Smooth muscle cell of the brain vasculature (primary cell): ENCODE measurements around the gene PCDHA6.
"Not testable (repeated sequence)": the region's sequence is repeated elsewhere in the genome, so short reads cannot be mapped to it uniquely, and the experiment has no call there.

Experiments
- DNase-seq: peaks from one replicate; pipeline ENCODE4 v3.0.0-alpha.2; 2012; ENCODE audit warnings: low read depth, low spot score

PCDHA6 gene

DNA sequence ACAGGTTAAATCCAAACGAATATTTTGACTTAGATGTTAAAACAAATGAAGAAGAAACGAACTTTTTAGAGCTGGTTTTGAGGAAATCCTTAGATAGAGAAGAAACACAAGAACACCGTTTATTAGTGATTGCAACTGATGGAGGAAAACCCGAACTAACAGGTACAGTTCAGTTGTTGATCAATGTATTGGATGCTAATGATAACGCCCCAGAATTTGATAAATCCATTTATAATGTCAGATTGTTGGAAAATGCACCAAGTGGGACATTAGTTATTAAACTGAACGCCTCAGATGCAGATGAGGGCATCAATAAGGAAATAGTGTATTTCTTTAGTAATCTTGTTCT lies 5.5 kb upstream of the PCDHA6 start:
- DNase-seq = no peak

DNA sequence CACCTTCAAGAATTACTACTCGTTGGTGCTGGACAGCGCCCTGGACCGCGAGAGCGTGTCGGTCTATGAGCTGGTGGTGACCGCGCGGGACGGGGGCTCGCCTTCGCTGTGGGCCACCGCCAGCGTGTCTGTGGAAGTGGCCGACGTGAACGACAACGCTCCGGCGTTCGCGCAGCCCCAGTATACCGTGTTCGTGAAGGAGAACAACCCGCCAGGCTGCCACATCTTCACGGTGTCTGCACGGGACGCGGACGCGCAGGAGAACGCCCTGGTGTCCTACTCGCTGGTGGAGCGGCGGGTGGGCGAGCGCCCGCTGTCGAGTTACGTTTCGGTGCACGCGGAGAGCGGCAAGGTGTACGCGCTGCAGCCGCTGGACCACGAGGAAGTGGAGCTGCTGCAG lies 4.8 kb upstream of the PCDHA6 start:
- not testable (repeated sequence) for DNase-seq

DNA sequence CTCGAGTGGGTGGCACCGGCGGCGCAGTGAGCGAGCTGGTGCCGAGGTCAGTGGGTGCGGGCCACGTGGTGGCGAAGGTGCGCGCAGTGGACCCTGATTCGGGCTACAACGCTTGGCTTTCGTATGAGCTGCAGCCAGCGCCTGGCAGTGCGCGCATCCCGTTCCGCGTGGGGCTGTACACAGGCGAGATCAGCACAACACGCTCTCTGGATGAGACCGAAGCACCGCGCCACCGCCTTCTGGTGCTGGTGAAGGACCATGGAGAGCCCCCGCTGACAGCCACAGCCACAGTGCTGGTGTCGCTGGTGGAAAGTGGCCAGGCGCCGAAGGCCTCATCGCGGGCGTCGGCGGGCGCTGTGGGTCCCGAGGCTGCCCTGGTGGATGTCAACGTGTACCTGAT lies 4.3 kb upstream of the PCDHA6 start:
- no peak for DNase-seq

DNA sequence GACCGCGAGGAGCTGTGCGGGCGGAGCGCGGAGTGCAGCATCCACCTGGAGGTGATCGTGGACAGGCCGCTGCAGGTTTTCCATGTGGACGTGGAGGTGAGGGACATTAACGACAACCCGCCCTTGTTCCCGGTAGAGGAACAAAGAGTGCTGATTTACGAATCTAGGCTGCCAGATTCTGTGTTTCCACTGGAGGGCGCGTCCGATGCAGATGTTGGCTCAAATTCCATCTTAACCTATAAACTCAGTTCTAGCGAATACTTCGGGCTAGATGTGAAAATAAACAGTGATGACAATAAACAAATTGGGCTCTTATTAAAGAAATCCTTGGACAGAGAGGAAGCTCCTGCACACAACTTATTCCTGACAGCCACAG lies 590 bp downstream of the PCDHA6 start:
- no peak for DNase-seq

DNA sequence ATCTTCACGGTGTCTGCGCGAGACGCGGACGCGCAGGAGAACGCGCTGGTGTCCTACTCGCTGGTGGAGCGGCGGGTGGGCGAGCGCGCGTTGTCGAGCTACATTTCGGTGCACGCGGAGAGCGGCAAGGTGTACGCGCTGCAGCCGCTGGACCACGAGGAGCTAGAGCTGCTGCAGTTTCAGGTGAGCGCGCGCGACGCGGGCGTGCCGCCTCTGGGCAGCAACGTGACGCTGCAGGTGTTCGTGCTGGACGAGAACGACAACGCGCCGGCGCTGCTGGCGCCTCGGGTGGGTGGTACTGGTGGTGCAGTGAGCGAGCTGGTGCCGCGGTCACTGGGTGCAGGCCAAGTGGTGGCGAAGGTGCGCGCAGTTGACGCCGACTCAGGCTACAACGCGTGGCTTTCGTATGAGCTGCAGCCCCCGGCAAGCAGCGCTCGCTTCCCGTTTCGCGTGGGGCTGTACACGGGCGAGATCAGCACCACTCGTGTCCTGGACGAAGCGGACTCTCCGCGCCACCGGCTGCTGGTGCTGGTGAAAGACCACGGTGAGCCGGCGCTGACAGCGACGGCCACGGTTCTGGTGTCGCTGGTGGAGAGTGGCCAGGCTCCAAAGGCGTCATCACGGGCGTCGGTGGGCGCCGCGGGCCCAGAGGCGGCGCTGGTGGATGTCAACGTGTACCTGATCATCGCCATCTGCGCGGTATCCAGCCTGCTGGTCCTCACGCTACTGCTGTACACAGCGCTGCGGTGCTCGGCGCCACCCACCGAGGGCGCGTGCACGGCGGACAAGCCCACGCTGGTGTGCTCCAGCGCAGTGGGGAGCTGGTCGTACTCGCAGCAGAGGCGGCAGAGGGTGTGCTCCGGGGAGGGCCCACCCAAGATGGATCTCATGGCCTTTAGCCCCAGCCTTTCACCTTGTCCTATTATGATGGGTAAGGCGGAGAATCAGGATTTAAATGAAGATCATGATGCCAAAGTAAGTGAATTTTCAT lies 2.0 kb downstream of the PCDHA6 start:
- not testable (repeated sequence) for DNase-seq

DNA sequence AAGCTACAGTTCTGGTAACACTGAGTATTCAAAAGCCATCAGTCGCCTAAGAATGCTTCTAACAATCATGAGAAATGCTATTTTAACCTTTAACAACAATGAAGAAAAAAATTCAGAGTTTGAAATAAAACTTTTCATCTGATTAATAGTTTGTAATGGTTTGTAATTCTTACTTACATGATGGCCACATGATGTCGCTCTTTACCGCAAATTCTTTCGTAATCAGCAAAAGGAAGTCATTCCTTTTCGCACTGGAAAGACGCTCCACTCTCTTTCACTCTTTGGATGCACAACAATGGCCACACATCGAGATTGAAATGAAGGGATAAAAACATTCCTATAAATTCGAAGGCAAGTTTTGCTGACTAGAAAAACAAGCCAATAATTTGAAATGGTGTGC lies 6.2 kb downstream of the PCDHA6 start, which contains the start of gene PCDHA7:
PCDHA7 (plus strand) TSS at position 277 of the 400 bp plus-strand sequence; CDS start at position 392, 115 bp downstream.
- DNase-seq = no peak

DNA sequence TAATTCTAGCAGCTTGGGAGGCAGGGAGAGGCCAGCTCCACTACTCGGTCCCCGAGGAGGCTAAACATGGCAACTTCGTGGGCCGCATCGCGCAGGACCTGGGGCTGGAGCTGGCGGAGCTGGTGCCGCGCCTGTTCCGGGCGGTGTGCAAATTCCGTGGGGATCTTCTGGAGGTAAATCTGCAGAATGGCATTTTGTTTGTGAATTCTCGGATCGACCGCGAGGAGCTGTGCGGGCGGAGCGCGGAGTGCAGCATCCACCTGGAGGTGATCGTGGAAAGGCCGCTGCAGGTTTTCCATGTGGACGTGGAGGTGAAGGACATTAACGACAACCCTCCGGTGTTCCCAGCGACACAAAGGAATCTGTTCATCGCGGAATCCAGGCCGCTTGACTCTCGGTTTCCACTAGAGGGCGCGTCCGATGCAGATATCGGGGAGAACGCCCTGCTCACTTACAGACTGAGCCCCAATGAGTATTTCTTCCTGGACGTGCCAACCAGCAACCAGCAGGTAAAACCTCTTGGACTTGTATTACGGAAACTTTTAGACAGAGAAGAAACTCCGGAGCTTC lies 6.8 kb downstream of the PCDHA6 start:
- not testable (repeated sequence) for DNase-seq

DNA sequence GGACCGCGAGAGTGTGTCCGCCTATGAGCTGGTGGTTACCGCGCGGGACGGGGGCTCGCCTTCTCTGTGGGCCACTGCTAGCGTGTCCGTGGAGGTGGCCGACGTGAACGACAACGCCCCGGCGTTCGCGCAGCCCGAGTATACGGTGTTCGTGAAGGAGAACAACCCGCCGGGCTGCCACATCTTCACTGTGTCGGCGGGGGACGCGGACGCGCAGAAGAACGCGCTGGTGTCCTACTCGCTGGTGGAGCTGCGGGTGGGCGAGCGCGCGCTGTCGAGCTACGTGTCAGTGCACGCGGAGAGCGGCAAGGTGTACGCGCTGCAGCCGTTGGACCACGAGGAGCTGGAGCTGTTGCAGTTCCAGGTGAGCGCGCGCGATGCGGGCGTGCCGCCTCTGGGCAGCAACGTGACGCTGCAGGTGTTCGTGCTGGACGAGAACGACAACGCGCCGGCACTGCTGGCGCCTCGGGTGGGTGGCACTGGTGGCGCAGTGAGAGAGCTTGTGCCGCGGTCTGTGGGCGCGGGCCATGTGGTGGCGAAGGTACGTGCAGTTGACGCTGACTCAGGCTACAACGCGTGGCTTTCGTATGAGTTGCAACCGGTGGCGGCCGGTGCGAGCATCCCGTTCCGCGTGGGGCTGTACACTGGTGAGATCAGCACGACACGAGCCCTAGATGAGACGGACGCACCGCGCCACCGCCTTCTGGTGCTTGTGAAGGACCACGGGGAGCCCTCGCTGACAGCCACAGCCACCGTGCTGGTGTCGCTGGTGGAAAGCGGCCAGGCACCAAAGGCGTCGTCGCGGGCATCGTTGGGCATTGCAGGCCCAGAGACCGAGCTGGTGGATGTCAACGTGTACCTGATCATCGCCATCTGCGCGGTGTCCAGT lies 8.1 kb downstream of the PCDHA6 start:
- no peak for DNase-seq

DNA sequence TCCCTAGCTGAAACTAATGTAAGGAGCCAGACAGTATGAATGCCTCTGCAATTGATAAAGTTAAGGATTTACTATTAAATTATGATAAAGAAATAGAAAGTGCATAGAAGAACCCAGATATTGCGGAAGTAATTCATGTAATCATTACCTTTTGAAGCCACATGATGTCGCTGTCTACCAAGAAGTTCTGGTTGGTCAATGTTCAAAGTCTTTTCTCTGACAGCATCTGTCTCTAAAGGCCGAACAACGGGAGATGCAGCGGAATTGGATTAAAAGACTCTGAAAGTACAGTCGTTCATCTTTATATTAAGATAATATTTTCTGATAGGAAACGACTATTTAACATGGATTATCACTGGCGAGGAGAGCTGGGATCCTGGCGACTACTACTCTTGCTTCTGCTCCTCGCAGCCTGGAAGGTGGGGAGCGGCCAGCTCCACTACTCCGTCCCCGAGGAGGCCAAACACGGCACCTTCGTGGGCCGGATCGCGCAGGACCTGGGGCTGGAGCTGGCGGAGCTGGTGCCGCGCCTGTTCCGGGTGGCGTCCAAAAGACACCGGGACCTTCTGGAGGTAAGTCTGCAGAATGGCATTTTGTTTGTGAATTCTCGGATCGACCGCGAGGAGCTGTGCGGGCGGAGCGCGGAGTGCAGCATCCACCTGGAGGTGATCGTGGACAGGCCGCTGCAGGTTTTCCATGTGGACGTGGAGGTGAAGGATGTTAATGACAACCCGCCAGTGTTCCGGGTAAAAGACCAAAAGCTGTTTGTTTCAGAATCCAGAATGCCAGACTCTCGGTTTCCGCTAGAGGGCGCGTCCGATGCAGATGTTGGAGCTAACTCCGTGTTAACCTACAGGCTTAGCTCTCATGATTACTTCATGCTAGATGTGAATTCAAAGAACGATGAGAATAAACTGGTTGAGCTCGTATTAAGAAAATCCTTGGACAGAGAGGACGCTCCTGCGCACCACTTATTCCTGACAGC lies 13.5 kb downstream of the PCDHA6 start, which contains the start of gene PCDHA8:
PCDHA8 (plus strand) TSS at position 210 of the 985 bp plus-strand sequence; CDS start at position 345, 135 bp downstream.
- no peak for DNase-seq

DNA sequence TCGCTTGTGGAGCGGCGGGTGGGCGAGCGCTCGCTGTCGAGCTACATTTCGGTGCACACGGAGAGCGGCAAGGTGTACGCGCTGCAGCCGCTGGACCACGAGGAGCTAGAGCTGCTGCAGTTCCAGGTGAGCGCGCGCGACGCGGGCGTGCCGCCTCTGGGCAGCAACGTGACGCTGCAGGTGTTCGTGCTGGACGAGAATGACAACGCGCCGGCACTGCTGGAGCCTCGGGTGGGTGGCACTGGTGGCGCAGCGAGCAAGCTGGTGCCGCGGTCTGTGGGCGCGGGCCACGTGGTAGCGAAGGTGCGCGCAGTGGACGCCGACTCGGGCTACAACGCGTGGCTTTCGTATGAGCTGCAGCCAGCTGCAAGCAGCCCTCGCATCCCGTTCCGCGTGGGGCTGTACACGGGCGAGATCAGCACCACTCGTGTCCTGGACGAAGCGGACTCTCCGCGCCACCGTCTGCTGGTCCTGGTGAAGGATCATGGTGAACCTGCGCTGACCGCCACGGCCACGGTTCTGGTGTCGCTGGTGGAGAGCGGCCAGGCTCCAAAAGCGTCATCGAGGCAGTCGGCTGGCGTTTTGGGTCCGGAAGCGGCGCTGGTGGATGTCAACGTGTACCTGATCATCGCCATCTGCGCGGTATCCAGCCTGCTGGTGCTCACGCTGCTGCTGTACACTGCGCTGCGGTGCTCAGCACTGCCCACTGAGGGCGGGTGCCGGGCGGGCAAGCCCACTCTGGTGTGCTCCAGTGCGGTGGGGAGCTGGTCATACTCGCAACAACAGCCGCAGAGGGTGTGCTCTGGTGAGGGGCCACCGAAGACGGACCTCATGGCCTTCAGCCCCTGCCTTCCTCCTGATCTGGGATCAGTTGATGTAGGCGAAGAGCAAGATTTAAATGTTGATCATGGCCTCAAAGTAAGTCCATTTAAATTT lies 15.3 kb downstream of the PCDHA6 start:
- no peak for DNase-seq

DNA sequence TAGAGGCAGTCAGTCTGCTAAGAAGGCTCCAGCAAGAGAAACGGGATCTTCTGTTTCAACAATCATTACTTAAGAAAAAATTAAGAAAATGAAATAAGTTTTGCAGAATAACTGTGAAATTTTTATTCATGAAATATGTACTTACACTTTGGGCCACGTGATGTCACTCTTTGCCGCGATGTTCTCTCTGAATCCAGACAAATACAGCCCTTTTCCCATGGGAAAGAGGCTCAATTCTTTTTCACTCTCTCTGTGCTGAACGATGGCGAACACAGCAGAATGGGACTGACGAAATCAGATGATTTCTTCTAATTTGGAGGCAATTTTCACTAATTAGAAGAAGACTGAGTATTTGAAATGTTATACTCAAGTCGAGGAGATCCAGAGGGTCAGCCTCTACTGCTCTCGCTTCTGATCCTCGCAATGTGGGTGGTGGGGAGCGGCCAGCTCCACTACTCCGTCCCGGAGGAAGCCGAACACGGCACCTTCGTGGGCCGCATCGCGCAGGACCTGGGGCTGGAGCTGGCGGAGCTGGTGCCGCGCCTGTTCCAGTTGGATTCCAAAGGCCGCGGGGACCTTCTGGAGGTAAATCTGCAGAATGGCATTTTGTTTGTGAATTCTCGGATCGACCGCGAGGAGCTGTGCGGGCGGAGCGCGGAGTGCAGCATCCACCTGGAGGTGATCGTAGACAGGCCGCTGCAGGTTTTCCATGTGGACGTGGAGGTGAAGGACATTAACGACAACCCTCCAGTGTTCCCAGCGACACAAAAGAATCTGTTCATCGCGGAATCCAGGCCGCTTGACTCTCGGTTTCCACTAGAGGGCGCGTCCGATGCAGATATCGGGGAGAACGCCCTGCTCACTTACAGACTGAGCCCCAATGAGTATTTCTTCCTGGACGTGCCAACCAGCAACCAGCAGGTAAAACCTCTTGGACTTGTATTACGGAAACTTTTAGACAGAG lies 20.7 kb downstream of the PCDHA6 start, which contains the start of gene PCDHA9:
PCDHA9 (plus strand) TSS at position 244 of the 964 bp plus-strand sequence; CDS start at position 358, 114 bp downstream.
- not testable (repeated sequence) for DNase-seq

DNA sequence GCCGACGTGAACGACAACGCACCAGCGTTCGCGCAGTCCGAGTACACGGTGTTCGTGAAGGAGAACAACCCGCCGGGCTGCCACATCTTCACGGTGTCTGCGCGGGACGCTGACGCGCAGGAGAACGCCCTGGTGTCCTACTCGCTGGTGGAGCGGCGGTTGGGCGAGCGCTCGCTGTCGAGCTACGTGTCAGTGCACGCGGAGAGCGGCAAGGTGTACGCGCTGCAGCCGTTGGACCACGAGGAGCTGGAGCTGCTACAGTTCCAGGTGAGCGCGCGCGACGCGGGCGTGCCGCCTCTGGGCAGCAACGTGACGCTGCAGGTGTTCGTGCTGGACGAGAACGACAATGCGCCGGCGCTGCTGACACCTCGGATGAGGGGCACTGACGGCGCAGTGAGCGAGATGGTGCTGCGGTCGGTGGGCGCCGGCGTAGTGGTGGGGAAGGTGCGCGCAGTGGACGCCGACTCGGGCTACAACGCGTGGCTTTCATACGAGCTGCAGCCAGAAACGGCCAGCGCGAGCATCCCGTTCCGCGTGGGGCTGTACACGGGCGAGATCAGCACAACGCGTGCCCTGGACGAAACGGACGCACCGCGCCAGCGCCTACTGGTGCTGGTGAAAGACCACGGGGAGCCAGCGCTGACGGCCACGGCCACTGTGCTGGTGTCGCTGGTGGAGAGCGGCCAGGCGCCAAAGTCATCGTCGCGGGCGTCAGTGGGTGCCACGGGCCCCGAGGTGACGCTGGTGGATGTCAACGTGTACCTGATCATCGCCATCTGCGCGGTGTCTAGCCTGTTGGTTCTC lies 22.3 kb downstream of the PCDHA6 start:
- DNase-seq = not testable (repeated sequence)

DNA sequence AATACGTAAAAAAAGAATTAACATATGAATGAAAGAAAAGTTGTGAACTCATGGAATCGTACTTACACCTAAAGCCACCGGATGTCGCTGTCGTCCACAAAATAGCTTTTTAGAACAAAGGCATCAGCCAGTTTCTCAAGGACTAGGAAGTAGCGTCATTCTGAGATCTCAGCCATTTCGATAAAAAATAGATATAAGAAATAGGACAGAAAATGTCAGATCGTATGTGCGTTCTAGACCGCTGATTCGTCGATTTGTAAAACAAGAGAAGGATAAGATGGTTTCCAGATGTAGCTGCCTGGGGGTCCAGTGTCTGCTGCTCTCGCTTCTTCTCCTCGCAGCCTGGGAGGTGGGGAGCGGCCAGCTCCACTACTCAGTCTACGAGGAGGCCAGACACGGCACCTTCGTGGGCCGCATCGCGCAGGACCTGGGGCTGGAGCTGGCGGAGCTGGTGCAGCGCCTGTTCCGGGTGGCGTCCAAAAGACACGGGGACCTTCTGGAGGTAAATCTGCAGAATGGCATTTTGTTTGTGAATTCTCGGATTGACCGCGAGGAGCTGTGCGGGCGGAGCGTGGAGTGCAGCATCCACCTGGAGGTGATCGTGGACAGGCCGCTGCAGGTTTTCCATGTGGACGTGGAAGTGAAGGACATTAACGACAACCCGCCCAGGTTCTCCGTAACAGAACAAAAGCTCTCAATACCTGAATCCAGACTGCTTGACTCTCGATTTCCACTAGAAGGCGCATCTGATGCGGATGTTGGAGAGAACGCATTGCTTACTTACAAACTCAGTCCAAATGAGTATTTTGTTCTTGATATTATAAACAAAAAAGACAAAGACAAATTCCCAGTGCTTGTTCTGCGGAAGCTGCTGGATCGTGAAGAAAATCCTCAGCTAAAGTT lies 28.3 kb downstream of the PCDHA6 start, which contains the start of gene PCDHA10:
PCDHA10 (plus strand) TSS at position 126 of the 903 bp plus-strand sequence; CDS start at position 278, 152 bp downstream.
- DNase-seq = no peak

DNA sequence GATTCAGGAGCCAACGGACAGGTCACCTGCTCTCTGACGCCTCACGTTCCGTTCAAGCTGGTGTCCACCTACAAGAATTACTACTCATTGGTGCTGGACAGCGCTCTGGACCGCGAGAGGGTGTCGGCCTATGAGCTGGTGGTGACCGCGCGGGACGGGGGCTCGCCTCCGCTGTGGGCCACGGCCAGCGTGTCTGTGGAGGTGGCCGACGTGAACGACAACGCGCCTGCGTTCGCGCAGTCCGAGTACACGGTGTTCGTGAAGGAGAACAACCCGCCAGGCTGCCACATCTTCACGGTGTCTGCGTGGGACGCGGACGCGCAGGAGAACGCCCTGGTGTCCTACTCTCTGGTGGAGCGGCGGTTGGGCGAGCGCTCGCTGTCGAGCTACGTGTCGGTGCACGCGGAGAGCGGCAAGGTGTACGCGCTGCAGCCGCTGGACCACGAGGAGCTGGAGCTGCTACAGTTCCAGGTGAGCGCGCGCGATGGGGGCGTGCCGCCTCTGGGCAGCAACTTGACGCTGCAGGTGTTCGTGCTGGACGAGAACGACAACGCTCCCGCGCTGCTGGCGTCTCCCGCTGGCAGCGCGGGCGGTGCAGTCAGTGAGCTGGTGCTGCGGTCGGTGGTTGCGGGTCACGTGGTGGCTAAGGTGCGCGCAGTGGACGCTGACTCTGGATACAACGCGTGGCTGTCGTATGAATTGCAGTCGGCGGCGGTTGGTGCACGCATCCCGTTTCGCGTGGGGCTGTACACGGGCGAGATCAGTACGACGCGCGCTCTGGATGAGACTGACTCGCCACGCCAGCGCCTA lies 29.6 kb downstream of the PCDHA6 start:
- DNase-seq = no peak

DNA sequence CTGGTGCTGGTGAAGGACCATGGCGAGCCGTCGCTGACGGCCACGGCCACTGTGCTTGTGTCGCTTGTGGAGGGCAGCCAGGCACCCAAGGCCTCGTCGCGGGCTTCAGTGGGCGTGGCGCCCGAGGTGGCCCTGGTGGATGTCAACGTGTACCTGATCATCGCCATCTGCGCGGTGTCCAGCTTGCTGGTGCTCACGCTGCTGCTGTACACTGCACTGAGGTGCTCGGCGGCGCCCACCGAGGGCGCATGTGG lies 30.2 kb downstream of the PCDHA6 start:
- no peak for DNase-seq
